Hepatocyte (in vitro differentiated cells): Measurements from ENCODE around the gene AKTIP.

ENCODE experiments used
- EZH2phosphoT487 ChIP-seq: fragments of 200-600 bp; sonication (generic); IDR thresholded peaks from one replicate; pipeline ENCODE4 v1.6.1; 2018; ENCODE audit warnings: antibody characterized with exemption, mild to moderate bottlenecking, low read depth, moderate library complexity; ENCODE audit not compliant: unreplicated experiment, severe bottlenecking
- TF ChIP-seq, protein P1 (sequence below): fragments of 200-600 bp; sonication (generic); IDR thresholded peaks from 2 replicates; pipeline ENCODE4 v1.5.1; 2016; ENCODE audit warnings: antibody characterized with exemption, mild to moderate bottlenecking; ENCODE audit not compliant: poor library complexity

DNA sequence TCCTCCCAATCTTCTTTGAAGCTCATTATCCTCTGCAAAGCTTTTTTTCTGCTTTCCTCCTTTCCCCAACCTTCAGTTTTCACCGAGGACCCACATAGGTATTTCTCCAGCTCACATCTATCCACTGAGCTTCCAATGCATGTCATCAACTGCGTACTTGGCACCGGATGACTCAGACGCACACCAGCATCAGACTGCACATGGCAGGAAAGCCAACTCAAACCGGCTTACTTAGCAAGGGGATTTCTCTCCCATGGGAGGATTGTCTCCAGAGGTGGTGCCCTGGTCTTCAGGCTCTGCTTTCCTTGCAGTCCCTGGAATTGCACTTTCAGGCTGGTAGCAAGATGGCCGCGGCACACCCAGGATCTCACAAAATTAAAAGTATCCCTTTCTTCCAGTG, 1.7 kb upstream of the AKTIP start:
- TF ChIP-seq, protein P1, sequence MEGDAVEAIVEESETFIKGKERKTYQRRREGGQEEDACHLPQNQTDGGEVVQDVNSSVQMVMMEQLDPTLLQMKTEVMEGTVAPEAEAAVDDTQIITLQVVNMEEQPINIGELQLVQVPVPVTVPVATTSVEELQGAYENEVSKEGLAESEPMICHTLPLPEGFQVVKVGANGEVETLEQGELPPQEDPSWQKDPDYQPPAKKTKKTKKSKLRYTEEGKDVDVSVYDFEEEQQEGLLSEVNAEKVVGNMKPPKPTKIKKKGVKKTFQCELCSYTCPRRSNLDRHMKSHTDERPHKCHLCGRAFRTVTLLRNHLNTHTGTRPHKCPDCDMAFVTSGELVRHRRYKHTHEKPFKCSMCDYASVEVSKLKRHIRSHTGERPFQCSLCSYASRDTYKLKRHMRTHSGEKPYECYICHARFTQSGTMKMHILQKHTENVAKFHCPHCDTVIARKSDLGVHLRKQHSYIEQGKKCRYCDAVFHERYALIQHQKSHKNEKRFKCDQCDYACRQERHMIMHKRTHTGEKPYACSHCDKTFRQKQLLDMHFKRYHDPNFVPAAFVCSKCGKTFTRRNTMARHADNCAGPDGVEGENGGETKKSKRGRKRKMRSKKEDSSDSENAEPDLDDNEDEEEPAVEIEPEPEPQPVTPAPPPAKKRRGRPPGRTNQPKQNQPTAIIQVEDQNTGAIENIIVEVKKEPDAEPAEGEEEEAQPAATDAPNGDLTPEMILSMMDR = no peak
- no peak for TF ChIP-seq EZH2phosphoT487
